Endothelial cell (in vitro differentiated cells): Measurements from ENCODE around the gene CDKN2AIP. TPM values are rescaled to one million over a fixed set of nuclear protein-coding genes. Genes with fewer than 3 reads are reported as not detected.
A peak's percentile ranks its signal among the peaks of the same experiment; 100 is the strongest.
"Not testable (repeated sequence)": the region's sequence is repeated elsewhere in the genome, so short reads cannot be mapped to it uniquely, and the experiment has no call there.

Experiments
- DNase-seq: peaks from one replicate; pipeline ENCODE4 v3.0.0; 2021; ENCODE audit warnings: low spot score
- H3K27ac Mint-ChIP-seq: one replicate; pipeline ENCODE4 v1.8.0; 2021; ENCODE audit warnings: mixed read lengths, inconsistent platforms; ENCODE audit not compliant: unreplicated experiment
- H3K27me3 Mint-ChIP-seq: one replicate; pipeline ENCODE4 v1.8.0; 2021; ENCODE audit warnings: mild to moderate bottlenecking, moderate library complexity, mixed read lengths, inconsistent platforms; ENCODE audit not compliant: unreplicated experiment
- H3K36me3 Mint-ChIP-seq: one replicate; pipeline ENCODE4 v1.8.0; 2021; ENCODE audit warnings: mild to moderate bottlenecking, low read depth, mixed read lengths, inconsistent platforms; ENCODE audit not compliant: unreplicated experiment
- H3K4me1 Mint-ChIP-seq: one replicate; pipeline ENCODE4 v1.8.0; 2021; ENCODE audit warnings: mild to moderate bottlenecking, mixed read lengths, inconsistent platforms; ENCODE audit not compliant: unreplicated experiment
- H3K4me3 Mint-ChIP-seq: one replicate; pipeline ENCODE4 v1.8.0; 2021; ENCODE audit warnings: mild to moderate bottlenecking, mixed read lengths, inconsistent platforms; ENCODE audit not compliant: unreplicated experiment
- H3K9me3 Mint-ChIP-seq: one replicate; pipeline ENCODE4 v1.8.0; 2021; ENCODE audit warnings: mixed read lengths, inconsistent platforms; ENCODE audit not compliant: unreplicated experiment
- total RNA-seq: library from RNA; stranded (reverse); fragmentation: NEBNext Ultra II Directional; extraction: Animal tissue kit (Norgen Biotek cat#: 25700); gene quantifications from one replicate; pipeline ENCODE4 v1.2.1, GENCODE V29; 2021; ENCODE audit not compliant: unreplicated experiment
- TF ChIP-seq, protein P1 (sequence below): fragments of 200-600 bp; sonication (generic); IDR thresholded peaks from one replicate; pipeline ENCODE4 v1.5.0; 2021; ENCODE audit warnings: antibody characterized with exemption; ENCODE audit not compliant: unreplicated experiment

Gene CDKN2AIP
- total RNA-seq, 1 donor from 2014 or later = 22.0 TPM

- H3K9me3 Mint-ChIP-seq = no peaks in the 10 kb centered on the region
- no peak overlapping the region for H3K27ac Mint-ChIP-seq
- TF ChIP-seq, protein P1, sequence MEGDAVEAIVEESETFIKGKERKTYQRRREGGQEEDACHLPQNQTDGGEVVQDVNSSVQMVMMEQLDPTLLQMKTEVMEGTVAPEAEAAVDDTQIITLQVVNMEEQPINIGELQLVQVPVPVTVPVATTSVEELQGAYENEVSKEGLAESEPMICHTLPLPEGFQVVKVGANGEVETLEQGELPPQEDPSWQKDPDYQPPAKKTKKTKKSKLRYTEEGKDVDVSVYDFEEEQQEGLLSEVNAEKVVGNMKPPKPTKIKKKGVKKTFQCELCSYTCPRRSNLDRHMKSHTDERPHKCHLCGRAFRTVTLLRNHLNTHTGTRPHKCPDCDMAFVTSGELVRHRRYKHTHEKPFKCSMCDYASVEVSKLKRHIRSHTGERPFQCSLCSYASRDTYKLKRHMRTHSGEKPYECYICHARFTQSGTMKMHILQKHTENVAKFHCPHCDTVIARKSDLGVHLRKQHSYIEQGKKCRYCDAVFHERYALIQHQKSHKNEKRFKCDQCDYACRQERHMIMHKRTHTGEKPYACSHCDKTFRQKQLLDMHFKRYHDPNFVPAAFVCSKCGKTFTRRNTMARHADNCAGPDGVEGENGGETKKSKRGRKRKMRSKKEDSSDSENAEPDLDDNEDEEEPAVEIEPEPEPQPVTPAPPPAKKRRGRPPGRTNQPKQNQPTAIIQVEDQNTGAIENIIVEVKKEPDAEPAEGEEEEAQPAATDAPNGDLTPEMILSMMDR = no peak
- H3K4me1 Mint-ChIP-seq = peaks cover 24% of the 10 kb centered on the region
- no peak for DNase-seq
- no peak overlapping the region for H3K4me3 Mint-ChIP-seq
- H3K27me3 Mint-ChIP-seq = peaks cover 1% of the 10 kb centered on the region
- H3K36me3 Mint-ChIP-seq = peaks cover 7% of the 10 kb centered on the region
Observed at GRCh38 chr4:183431614-183432013, 12.8 kb upstream of the CDKN2AIP start.

DNA sequence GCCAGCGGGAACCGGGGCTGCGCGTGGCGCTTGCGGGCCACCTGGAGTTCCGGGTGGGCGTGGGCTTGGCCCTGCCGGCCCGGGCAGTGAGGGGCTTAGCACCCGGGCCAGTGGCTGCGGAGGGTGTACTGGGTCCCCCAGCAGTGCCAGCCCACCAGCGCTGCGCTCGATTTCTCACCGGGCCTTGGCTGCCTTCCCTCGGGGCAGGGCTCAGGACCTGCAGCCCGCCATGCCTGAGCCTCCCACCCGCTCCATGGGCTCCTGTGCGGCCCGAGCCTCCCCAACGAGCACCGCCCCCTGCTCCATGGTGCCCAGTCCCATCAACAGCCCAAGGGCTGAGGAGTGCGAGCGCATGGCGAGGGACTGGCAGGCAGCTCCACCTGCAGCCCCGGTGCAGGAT is 11.3 kb upstream of the CDKN2AIP start:
- H3K36me3 Mint-ChIP-seq, H3K4me3 Mint-ChIP-seq, H3K9me3 Mint-ChIP-seq: not testable (repeated sequence)

DNA sequence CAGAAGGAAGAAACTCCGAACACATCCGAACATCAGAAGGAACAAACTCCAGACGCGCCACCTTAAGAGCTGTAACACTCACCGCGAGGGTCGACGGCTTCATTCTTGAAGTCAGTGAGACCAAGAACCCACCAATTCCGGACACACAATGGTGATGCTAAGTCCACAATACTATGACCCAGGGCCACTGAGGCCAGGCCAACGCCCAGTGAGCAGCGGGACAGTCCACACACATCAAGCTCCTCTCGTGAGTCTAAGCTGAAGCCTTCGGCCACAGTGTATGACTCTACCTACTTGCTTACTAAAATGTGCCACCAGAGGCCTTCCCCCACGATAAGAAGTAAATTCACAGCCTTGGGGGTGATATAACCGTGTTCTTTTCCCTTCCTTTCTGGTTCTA is 10.2 kb upstream of the CDKN2AIP start:
- TF ChIP-seq, protein P1 = no peak
- Mint-ChIP-seq H3K27me3 (peaks cover 4% of the 10 kb centered on the region), H3K36me3 (peaks cover 7% of the 10 kb centered on the region), H3K9me3 (no peaks in the 10 kb centered on the region), H3K4me3 (peak overlapping the region; percentile 38), H3K27ac (no peak overlapping the region), H3K4me1 (peaks cover 45% of the 10 kb centered on the region)
- no peak for DNase-seq

More for the DNA sequence above, 11.3 kb upstream of the CDKN2AIP start:
- peaks cover 36% of the 10 kb centered on the region for H3K4me1 Mint-ChIP-seq
- not testable (repeated sequence) for DNase-seq, H3K27me3 Mint-ChIP-seq, H3K27ac Mint-ChIP-seq

DNA sequence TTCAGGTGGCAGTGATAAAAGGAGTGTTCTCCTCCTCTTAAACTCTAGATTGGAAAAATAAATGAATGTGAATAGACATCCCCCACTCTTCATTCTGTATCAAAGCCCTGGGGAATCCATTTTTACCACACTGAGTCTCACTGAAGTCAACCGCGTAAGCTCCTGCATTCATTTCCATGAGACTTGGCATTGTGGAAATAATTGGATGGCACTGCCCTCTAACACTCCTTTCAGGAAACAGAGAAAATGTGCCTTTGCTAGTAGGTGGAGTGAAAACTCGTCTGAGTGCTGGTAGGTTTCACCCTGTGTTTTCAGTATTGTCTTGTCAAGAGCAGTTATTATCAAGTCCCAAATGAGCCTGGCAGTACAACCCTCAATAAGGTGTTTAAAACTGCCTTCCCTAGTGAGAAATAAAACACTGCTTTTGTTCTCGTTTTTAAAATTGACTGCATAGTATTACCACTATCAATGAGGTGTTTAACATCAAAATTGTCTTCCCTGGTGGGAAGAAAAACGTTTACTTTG is 9.7 kb upstream of the CDKN2AIP start:
- TF ChIP-seq, protein P1 = no peak
- Mint-ChIP-seq H3K36me3 (peaks cover 7% of the 10 kb centered on the region), H3K4me3 (no peak overlapping the region), H3K4me1 (peaks cover 41% of the 10 kb centered on the region), H3K27me3 (peaks cover 4% of the 10 kb centered on the region), H3K27ac (no peak overlapping the region), H3K9me3 (no peaks in the 10 kb centered on the region)
- no peak for DNase-seq

DNA sequence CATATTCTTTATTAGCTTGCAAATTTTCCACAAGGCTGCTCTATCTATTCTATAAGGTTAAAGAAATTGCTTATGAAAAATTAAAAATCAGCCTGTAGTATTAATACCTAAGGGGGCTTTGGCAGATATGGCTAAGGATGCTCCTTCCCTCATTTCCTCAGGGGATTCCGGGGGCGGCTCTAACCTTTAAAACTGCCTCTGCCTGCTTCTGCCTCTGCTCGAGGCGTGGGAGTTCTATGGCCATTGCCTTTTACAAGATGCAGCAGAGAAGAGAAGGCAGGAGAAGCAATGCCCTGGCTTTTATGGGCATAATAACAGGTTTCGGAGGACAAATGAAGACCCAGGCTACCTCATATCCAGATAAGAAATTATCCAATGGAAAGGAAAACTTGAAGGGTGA is 8.6 kb upstream of the CDKN2AIP start:
- H3K27ac Mint-ChIP-seq = no peak overlapping the region
- H3K4me1 Mint-ChIP-seq = peaks cover 36% of the 10 kb centered on the region
- no peak overlapping the region for H3K4me3 Mint-ChIP-seq
- H3K36me3 Mint-ChIP-seq = peaks cover 7% of the 10 kb centered on the region
- H3K9me3 Mint-ChIP-seq = no peaks in the 10 kb centered on the region
- DNase-seq = no peak
- TF ChIP-seq, protein P1 = no peak
- H3K27me3 Mint-ChIP-seq = peaks cover 4% of the 10 kb centered on the region
